ENCODE data around the gene BRCA2.
A peak's percentile ranks its signal among the peaks of the same experiment; 100 is the strongest.

Gene BRCA2, protein sequence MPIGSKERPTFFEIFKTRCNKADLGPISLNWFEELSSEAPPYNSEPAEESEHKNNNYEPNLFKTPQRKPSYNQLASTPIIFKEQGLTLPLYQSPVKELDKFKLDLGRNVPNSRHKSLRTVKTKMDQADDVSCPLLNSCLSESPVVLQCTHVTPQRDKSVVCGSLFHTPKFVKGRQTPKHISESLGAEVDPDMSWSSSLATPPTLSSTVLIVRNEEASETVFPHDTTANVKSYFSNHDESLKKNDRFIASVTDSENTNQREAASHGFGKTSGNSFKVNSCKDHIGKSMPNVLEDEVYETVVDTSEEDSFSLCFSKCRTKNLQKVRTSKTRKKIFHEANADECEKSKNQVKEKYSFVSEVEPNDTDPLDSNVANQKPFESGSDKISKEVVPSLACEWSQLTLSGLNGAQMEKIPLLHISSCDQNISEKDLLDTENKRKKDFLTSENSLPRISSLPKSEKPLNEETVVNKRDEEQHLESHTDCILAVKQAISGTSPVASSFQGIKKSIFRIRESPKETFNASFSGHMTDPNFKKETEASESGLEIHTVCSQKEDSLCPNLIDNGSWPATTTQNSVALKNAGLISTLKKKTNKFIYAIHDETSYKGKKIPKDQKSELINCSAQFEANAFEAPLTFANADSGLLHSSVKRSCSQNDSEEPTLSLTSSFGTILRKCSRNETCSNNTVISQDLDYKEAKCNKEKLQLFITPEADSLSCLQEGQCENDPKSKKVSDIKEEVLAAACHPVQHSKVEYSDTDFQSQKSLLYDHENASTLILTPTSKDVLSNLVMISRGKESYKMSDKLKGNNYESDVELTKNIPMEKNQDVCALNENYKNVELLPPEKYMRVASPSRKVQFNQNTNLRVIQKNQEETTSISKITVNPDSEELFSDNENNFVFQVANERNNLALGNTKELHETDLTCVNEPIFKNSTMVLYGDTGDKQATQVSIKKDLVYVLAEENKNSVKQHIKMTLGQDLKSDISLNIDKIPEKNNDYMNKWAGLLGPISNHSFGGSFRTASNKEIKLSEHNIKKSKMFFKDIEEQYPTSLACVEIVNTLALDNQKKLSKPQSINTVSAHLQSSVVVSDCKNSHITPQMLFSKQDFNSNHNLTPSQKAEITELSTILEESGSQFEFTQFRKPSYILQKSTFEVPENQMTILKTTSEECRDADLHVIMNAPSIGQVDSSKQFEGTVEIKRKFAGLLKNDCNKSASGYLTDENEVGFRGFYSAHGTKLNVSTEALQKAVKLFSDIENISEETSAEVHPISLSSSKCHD (N-terminal part only)

GRCh38 chr13:32315238-32316027 is at the start of gene BRCA2, which contains the start of gene ZAR1L:
BRCA2 (plus strand) TSS chr13:32315508; CDS start chr13:32316461, 953 bp downstream.
ZAR1L (minus strand) TSS chr13:32315363; CDS start chr13:32311925, 3,438 bp downstream.
- peak; percentile 76 for DNase-seq (ENCODE audit: low spot score)

DNA sequence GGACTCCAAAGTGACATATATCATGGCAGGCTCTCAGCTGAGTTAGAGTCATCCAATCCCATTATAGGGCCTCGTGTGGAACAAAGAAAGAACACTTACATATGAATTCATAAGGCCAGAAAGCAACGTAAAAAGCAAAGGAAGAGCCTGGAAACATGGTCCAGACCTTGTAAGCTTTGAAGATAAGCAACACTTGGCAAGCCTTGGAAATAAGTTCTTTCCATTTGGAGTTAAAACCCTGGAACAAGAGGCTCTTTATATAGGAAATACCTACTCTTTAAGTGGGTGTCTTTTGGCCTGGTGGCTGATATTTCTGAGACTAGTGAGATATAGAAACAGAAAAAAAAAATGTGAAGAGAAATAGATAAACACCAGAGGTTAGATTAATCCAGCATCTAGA is 49.6 kb upstream of the BRCA2 start:
- no peak for DNase-seq (ENCODE audit: low spot score)

DNA sequence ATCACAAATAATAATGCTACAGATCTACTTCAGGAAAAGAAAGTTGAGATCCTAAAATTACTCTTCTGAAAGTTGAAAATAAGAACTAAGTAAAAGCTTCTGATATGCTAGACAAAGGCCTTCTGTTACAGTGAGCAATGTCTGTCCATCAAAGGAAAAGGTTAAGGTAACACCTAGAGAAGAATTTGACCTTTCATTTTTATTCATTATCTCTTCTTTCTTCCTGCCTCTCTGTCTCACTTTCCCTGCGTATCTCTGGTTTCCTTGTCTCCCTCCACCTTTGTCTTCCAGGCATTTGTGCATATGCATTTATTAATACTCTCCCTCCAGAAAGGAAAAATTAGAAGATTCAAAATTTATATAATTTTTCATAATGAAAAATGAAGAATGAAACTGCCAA is 49.2 kb upstream of the BRCA2 start:
- no peak for DNase-seq (ENCODE audit: low spot score)

DNA sequence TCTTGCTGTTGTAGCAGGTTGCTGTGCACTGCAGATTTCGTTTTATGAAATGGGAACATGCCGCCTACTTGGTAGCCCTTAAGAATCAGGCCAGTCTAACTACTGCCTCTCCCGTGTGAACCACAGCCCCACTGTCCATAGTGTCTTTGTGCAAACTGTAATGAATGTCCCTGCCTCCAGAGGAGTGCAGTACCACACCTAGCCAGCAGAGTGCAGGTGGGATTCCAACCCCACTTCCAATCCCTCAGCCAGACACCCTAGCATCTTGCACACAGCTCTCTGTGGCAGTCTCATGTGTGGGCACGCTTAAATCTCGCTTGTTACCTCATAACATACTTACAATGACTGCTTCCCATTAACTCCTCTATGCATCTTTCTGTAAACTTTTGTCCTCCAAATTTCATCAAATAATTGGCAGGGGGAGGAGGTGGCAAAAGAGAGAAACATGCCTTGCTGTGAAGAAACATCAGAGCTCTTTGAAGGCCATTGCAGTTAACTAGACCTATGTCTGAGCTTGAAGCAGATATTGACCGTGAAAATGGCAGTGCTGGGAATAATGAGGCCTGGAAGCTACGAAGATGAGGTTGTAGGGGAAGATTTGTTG is 47.4 kb upstream of the BRCA2 start:
- DNase-seq (ENCODE audit: low spot score): no peak

DNA sequence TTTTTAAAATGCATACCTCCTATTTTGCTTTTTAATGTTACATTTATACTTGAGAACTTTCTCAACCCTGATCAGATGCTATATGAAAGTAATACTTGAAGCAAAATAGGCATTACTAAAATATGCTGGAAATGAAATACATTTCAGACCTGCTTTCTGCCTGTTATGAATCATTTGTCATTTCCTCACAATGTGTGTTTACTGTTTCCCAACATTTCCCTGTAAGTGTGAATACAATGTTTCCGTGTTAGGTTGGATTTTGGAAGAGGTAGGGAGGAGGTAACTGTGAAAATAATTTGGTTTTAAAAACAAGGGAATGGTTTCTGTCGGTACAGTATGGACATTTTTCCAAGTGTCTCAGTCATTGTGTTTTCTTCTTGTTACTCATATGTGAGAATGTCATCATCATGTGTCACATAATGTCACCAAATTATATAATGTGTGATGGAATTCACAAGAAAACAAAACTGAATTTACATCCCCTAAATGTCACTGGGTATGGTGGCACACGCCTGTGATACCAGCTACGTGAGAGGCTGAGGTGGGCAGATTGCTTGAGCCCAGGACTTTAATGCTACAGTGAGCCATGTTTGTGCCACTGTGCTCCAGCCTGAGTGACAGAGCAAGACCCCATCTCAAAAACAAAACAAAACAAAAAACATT is 43.2 kb upstream of the BRCA2 start:
- DNase-seq (ENCODE audit: low spot score): no peak

GRCh38 chr13:32277839-32278238 is 37.5 kb upstream of the BRCA2 start:
- DNase-seq (ENCODE audit: low spot score): no peak

GRCh38 chr13:32278426-32278825 is 36.9 kb upstream of the BRCA2 start:
- DNase-seq (ENCODE audit: low spot score): no peak

GRCh38 chr13:32281096-32281495 is 34.2 kb upstream of the BRCA2 start:
- DNase-seq (ENCODE audit: low spot score): no peak

DNA sequence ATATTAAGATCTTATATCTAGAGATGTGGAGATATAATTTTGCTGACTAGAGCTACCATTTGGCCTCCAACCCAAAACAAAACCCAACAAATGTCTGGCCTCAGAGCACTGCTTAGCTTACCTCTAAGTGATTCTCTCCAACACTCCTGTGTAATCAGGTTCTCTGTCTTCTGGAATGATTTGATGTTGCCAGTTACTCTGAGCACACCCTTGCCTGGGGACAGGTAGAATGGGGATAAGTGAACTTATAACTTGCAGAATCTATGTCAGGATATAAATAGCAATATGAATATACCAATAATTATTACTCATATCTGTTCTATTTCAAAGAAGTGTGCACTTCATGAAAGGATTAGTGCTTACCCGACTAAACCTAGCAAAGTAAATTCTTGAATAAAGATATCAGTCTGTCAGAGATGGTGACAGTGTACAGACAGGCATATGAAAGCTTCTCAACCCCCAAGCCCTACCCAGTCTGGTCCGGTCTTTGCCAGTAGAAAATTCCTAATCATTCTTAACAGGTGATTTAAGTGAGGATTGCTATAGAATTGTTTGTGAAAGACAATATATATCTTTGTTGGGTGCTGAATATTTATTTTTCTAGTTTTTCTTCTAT is 33.1 kb upstream of the BRCA2 start:
- no peak for DNase-seq (ENCODE audit: low spot score)

DNA sequence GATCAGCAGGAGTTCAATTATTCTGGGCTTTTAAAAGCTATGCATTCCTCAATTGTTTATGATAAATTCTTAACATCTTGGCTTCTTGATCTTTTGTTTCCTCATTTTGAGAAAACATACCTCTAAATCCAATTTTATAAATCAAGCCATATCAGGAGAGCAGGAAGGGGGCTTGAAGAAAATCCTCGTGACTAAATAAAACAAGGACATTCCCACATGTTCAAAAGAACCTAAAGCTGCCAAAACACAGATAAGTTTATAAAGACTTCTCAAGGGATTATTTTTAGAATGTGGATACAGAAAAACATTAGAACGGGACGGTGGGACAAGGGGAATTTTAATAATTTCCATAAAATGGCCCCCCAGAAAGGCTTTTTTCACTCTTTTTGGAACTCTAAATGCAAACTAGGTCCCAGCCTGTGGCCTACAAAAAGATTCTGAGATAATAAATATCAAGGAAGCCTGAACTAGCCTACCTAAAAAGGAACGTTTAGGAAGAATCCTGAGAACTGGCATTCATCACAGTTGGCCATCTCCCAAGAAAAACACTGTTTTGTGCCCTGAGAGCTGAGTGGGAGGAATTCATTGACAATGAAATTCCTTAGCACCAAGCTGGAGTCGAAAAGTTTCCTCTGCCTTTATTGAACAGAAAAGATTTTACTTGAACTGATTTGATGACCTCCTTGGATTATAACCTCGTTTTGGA is 30.2 kb upstream of the BRCA2 start:
- DNase-seq (ENCODE audit: low spot score): peak; percentile 40

- DNase-seq (ENCODE audit: low spot score): no peak
These were observed 29.7 kb upstream of the BRCA2 start for GRCh38 chr13:32285633-32285965.

- DNase-seq (ENCODE audit: low spot score): no peak
These were observed 18.1 kb upstream of the BRCA2 start for GRCh38 chr13:32297206-32297605.

GRCh38 chr13:32298695-32299094 is 16.6 kb upstream of the BRCA2 start:
- no peak for DNase-seq (ENCODE audit: low spot score)

DNA sequence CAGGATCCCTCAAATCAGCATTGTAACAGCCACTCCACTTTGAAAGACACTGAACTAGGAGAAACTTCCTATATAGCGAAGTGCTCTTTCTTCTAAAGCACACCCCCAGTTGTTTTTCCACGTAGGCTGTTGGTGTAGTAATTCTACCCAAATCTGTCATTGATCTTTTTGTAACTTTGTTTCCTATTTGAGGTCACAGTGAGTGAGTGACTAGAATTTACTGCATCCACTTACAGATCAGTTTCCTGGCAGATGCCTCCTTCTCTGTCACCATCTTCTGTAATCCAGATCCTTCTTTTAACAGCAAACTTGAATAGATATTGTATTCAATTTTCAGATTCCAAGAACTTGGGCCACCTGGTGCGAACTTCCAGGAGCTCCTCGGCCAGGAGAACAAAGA is 15.4 kb upstream of the BRCA2 start:
- DNase-seq (ENCODE audit: low spot score): no peak

- no peak for DNase-seq (ENCODE audit: low spot score)
These were observed 14.9 kb upstream of the BRCA2 start for GRCh38 chr13:32300406-32300805.

GRCh38 chr13:32300920-32301319 is 14.4 kb upstream of the BRCA2 start:
- DNase-seq (ENCODE audit: low spot score): no peak

DNA sequence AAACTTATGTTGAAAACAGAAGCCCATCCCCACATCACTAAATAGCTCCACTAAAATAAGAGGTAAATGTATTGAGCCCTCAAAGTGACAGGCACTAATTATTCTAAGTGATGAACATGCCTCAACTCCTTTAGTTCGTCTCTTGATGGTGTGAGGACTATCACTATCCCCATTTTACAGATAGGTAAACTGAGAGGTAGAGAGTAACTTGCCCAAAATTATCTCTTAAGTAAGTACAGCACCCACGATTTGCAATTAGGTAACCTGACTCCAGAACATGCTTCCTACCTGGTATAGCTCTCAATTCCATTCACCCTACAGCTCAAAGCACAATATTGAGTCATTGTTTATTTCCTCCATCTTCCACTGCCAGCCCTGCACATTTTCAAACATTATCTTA is 12.8 kb upstream of the BRCA2 start:
- DNase-seq (ENCODE audit: low spot score): no peak

- DNase-seq (ENCODE audit: low spot score): no peak
These were observed 9.7 kb upstream of the BRCA2 start for GRCh38 chr13:32305646-32306045.

Data from pons (tissue), 1 donor.